ENCODE measurements around the gene MRFAP1. TPM values are rescaled to one million over a fixed set of nuclear protein-coding genes. Genes with fewer than 3 reads are reported as not detected.

MRFAP1 gene
- total and polyA plus RNA-seq, 2 of the 4 experiments (the other 2 are of a cell fraction) = 65.4 to 268 TPM

DNA sequence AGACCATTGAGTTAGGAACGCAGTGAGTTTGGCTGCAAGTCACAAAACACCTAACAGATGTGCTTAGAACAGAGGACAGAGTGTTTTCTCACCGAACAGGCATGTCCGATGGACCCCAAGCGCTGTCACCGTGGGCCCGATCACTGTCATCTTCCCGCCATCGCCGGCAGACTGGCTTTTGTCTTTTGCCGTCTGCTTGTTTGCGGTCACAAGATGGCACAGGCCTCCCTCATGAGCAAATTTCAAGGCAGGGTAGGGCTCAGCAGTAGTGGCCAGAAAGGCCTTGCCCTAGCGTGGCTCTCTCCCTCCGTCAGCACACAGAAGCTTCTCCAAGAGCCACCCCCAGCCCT, 21.4 kb upstream of the MRFAP1 start:
- CTCF ChIA-PET = no interaction called here
- no peak overlapping the region for H4K8ac ChIP-seq (ENCODE audit: low read depth in 2 of 2, low read length in 2 of 2)
- no TSS peak for BruUV-seq (replicated peaks)
- H3K4me3 ChIP-seq (ENCODE audit: insufficient read depth, low read depth, low read length) = no peak overlapping the region
- no peak overlapping the region for H3K23ac ChIP-seq (ENCODE audit: low read depth, low read length)
- no peak overlapping the region for H3K4ac ChIP-seq (ENCODE audit: low read depth, low read length)
- no peak for DNase-seq
- no peak overlapping the region for H2BK120ac ChIP-seq (ENCODE audit: low read depth, low read length)
- no peak overlapping the region for H3K9ac ChIP-seq (ENCODE audit: low read depth, low read length)
- no peaks in the 10 kb centered on the region; the same call in 1 of the 2 replicates for H3K9me1 ChIP-seq (ENCODE audit: insufficient read depth, low read length)
- H3K56ac ChIP-seq (ENCODE audit: extremely low read depth, insufficient read depth, low read length) = no peak overlapping the region
- dilution Hi-C loops (cut with HindIII; ENCODE audit: low sequenced_read_pairs, unreplicated experiment) = no loop called here
- H3K14ac ChIP-seq (replicated peaks; ENCODE audit: low read depth, low read length) = no peak overlapping the region
- no peaks in the 10 kb centered on the region for H3K27me3 ChIP-seq (ENCODE audit: control insufficient read depth, insufficient read depth, low read length)
- no peak overlapping the region for H2BK5ac ChIP-seq (ENCODE audit: low read depth, low read length, poor library complexity, severe bottlenecking)
- in situ Hi-C loops (cut with MboI; ENCODE audit: low sequenced_read_pairs) = no loop called here
- H3K18ac ChIP-seq (ENCODE audit: low read depth, low read length) = no peak overlapping the region
- WGBS, 2 experiments (ENCODE audit: extremely low coverage in 2 of 2, insufficient read length in 1 of 2) = 100% methylated on average over 4 of the region's 13 CpGs; no CpG with 5 or more reads in 1 of the 2 experiments
- H2AFZ ChIP-seq (replicated peaks; ENCODE audit: low read length, poor library complexity) = no peak overlapping the region
- TF ChIP-seq BHLHE40 (IDR thresholded peaks at IDR 0.05; ENCODE audit: low read depth, low read length) (no peak), SMC3 (IDR thresholded peaks at IDR 0.05; ENCODE audit: low read depth, low read length) (no peak), POLR2A (IDR thresholded peaks at IDR 0.05; ENCODE audit: low read depth, low read length) (no peak), FOS (IDR thresholded peaks at IDR 0.05; ENCODE audit: low read depth, low read length) (no peak), RCOR1 (IDR thresholded peaks at IDR 0.05; ENCODE audit: insufficient replicate concordance, low read length) (no peak), RAD21 (IDR thresholded peaks at IDR 0.05; ENCODE audit: low read length) (no peak), CEBPB (IDR thresholded peaks at IDR 0.05; ENCODE audit: low read depth, low read length) (no peak), RFX5 (IDR thresholded peaks at IDR 0.05; ENCODE audit: low read depth, low read length) (no peak), MAFK (IDR thresholded peaks at IDR 0.05; ENCODE audit: low read depth, low read length) (no peak)
- TF ChIP-seq, protein P1, sequence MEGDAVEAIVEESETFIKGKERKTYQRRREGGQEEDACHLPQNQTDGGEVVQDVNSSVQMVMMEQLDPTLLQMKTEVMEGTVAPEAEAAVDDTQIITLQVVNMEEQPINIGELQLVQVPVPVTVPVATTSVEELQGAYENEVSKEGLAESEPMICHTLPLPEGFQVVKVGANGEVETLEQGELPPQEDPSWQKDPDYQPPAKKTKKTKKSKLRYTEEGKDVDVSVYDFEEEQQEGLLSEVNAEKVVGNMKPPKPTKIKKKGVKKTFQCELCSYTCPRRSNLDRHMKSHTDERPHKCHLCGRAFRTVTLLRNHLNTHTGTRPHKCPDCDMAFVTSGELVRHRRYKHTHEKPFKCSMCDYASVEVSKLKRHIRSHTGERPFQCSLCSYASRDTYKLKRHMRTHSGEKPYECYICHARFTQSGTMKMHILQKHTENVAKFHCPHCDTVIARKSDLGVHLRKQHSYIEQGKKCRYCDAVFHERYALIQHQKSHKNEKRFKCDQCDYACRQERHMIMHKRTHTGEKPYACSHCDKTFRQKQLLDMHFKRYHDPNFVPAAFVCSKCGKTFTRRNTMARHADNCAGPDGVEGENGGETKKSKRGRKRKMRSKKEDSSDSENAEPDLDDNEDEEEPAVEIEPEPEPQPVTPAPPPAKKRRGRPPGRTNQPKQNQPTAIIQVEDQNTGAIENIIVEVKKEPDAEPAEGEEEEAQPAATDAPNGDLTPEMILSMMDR (conservative IDR thresholded peaks at IDR 0.05; ENCODE audit: low read depth, low read length) = no peak
- TF ChIP-seq, protein P2, sequence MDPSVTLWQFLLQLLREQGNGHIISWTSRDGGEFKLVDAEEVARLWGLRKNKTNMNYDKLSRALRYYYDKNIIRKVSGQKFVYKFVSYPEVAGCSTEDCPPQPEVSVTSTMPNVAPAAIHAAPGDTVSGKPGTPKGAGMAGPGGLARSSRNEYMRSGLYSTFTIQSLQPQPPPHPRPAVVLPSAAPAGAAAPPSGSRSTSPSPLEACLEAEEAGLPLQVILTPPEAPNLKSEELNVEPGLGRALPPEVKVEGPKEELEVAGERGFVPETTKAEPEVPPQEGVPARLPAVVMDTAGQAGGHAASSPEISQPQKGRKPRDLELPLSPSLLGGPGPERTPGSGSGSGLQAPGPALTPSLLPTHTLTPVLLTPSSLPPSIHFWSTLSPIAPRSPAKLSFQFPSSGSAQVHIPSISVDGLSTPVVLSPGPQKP (IDR thresholded peaks at IDR 0.05; ENCODE audit: borderline replicate concordance, low read depth, low read length) = no peak
- no peak overlapping the region for H2BK15ac ChIP-seq (ENCODE audit: low read depth, low read length)
- no peak overlapping the region for H2AK9ac ChIP-seq (replicated peaks; ENCODE audit: low read depth, low read length, poor library complexity)
- no peaks in the 10 kb centered on the region for H3K79me1 ChIP-seq (ENCODE audit: low read depth in 1 of 2, low read length in 2 of 2)
- no peak overlapping the region for H3K27ac ChIP-seq (ENCODE audit: insufficient read depth, low read length)
- POLR2A ChIA-PET (ENCODE audit: unreplicated experiment) = no interaction called here
- H4K20me1 ChIP-seq (ENCODE audit: insufficient read depth, low read length) = no peaks in the 10 kb centered on the region
- no peak overlapping the region for H2BK20ac ChIP-seq (ENCODE audit: low read depth, low read length)
- no peak overlapping the region for H2AK5ac ChIP-seq (ENCODE audit: low read depth, low read length)
- H4K91ac ChIP-seq (ENCODE audit: insufficient read depth, low read depth, low read length) = no peak overlapping the region
- no peaks in the 10 kb centered on the region for H3K4me1 ChIP-seq (ENCODE audit: control insufficient read depth, insufficient read depth, low read length)
- H3K36me3 ChIP-seq (ENCODE audit: control insufficient read depth, insufficient read depth, low read length) = peaks cover 42% of the 10 kb centered on the region
- no peak for ATAC-seq (ENCODE audit: low read depth)
- no peak overlapping the region for H3K4me2 ChIP-seq (ENCODE audit: low read depth, low read length)
- no peak overlapping the region for H4K5ac ChIP-seq (ENCODE audit: low read depth, low read length)
- no peaks in the 10 kb centered on the region for H3K9me3 ChIP-seq (ENCODE audit: control insufficient read depth, insufficient read depth, low read length)
- intact Hi-C loops (cut with micrococcal nuclease) = no loop called here
